Endodermal cell (in vitro differentiated cells): ENCODE measurements around the gene DEPDC1B. TPM values are rescaled to one million over a fixed set of nuclear protein-coding genes. Genes with fewer than 3 reads are reported as not detected.
A peak's percentile ranks its signal among the peaks of the same experiment; 100 is the strongest.

ENCODE experiments used
- DNase-seq: peaks from one replicate; pipeline ENCODE4 v3.0.0-alpha.2; 2017
- H3K27ac ChIP-seq: 2 replicates; pipeline ENCODE4 v1.5.1; 2013; ENCODE audit warnings: mild to moderate bottlenecking, low read depth, low read length, moderate library complexity
- H3K27me3 ChIP-seq: 2 replicates; pipeline ENCODE4 v1.6.1; 2013; ENCODE audit warnings: mild to moderate bottlenecking, low read length, moderate library complexity; ENCODE audit not compliant: insufficient read depth, control insufficient read depth, poor library complexity, severe bottlenecking
- H3K36me3 ChIP-seq: 2 replicates; pipeline ENCODE4 v1.7.0; 2013; ENCODE audit warnings: mild to moderate bottlenecking, low read length, moderate library complexity; ENCODE audit not compliant: control insufficient read depth, insufficient read depth
- H3K4me1 ChIP-seq: one replicate; pipeline ENCODE4 v1.7.0; 2013; ENCODE audit warnings: low read length; ENCODE audit not compliant: control insufficient read depth, insufficient read depth
- H3K4me3 ChIP-seq: 2 replicates; pipeline ENCODE4 v1.5.1; 2013; ENCODE audit warnings: mild to moderate bottlenecking, low read length, moderate library complexity
- H3K9ac ChIP-seq: 2 replicates; pipeline ENCODE4 v1.6.1; 2013; ENCODE audit warnings: mild to moderate bottlenecking, low read length, moderate library complexity; ENCODE audit not compliant: poor library complexity, severe bottlenecking; ENCODE audit errors: extremely low read depth
- H3K9me3 ChIP-seq: 2 replicates; pipeline ENCODE4 v1.6.1; 2013; ENCODE audit warnings: mild to moderate bottlenecking, low read length, moderate library complexity; ENCODE audit not compliant: control insufficient read depth
- H3K27ac Mint-ChIP-seq: 2 replicates; pipeline ENCODE4 v1.8.0; 2020; ENCODE audit warnings: mixed read lengths
- H3K27me3 Mint-ChIP-seq: 2 replicates; pipeline ENCODE4 v1.8.0; 2021; ENCODE audit warnings: mild to moderate bottlenecking, mixed read lengths; ENCODE audit not compliant: insufficient read depth
- H3K36me3 Mint-ChIP-seq: 2 replicates; pipeline ENCODE4 v1.8.0; 2020; ENCODE audit warnings: low read depth, mixed read lengths
- H3K4me1 Mint-ChIP-seq: 2 replicates; pipeline ENCODE4 v1.8.0; 2020; ENCODE audit warnings: mixed read lengths
- H3K4me3 Mint-ChIP-seq: 2 replicates; pipeline ENCODE4 v1.8.0; 2020; ENCODE audit warnings: mild to moderate bottlenecking, moderate library complexity, mixed read lengths
- H3K9me3 Mint-ChIP-seq: 2 replicates; pipeline ENCODE4 v1.8.0; 2020; ENCODE audit warnings: mild to moderate bottlenecking, mixed read lengths
- CTCF ChIP-seq: fragments of 200-600 bp; sonication (generic); conservative IDR thresholded peaks from 2 replicates; pipeline ENCODE4 v1.5.0; 2021; ENCODE audit warnings: antibody characterized with exemption, mild to moderate bottlenecking
- WGBS, 2 experiments: methylation state at CpG; one replicate each; pipeline versions ENCODE4 v1.1.5 to v1.1.7; 2013; ENCODE audit warnings: missing lambda C conversion rate in 2 of 2, mixed read lengths in 1 of 2; ENCODE audit not compliant: insufficient coverage in 1 of 2, insufficient read length in 1 of 2; 5-methylcytosine and 5-hydroxymethylcytosine counted together
- total RNA-seq, 2 donors: library from RNA; stranded (reverse); fragmentation: NEBNext Ultra II Directional in 1 of 2; extraction: Animal tissue kit (Norgen Biotek cat#: 25700) in 1 of 2; gene quantifications; 2 replicates in 1 of 2; 3 replicates in 1 of 2; pipeline ENCODE4 v1.2.1, GENCODE V29; 2021

DEPDC1B gene
- total RNA-seq, 2 donors from 2014 or later: 32.2 to 42.1 TPM

- Mint-ChIP-seq H3K27me3 (no peaks in the 10 kb centered on the region), H3K4me1 (no peaks in the 10 kb centered on the region), H3K9me3 (peaks cover 4% of the 10 kb centered on the region), H3K36me3 (peaks cover 28% of the 10 kb centered on the region), H3K27ac (no peak overlapping the region), H3K4me3 (no peak overlapping the region)
- Histone ChIP-seq H3K27me3 (no peaks in the 10 kb centered on the region), H3K36me3 (peaks cover 18% of the 10 kb centered on the region), H3K9me3 (peaks cover 5% of the 10 kb centered on the region), H3K4me3 (no peak overlapping the region), H3K27ac (no peak overlapping the region), H3K4me1 (no peaks in the 10 kb centered on the region), H3K9ac (no peak overlapping the region)
- no peak for TF ChIP-seq CTCF
- no peak for DNase-seq
- 95 to 96% methylated on average over 2 to 3 of the region's 4 CpGs for WGBS, 2 experiments
Measured at GRCh38 chr5:60690326-60690725, 9.6 kb downstream of the DEPDC1B start.

GRCh38 chr5:60688980-60689379, 11.0 kb downstream of the DEPDC1B start:
- H3K4me1 Mint-ChIP-seq: no peaks in the 10 kb centered on the region
- no peak overlapping the region for H3K4me3 Mint-ChIP-seq
- peaks cover 25% of the 10 kb centered on the region for H3K36me3 Mint-ChIP-seq
- H3K36me3 ChIP-seq: peaks cover 24% of the 10 kb centered on the region
- no peak overlapping the region for H3K27ac Mint-ChIP-seq
- no peaks in the 10 kb centered on the region for H3K27me3 ChIP-seq
- 93 to 100% methylated on average over 1 of the region's 1 CpG for WGBS, 2 experiments
- no peaks in the 10 kb centered on the region for H3K9me3 ChIP-seq
- DNase-seq: no peak
- no peak overlapping the region for H3K4me3 ChIP-seq
- peak; percentile 19 for TF ChIP-seq CTCF
- no peaks in the 10 kb centered on the region for H3K27me3 Mint-ChIP-seq
- no peaks in the 10 kb centered on the region for H3K4me1 ChIP-seq
- H3K27ac ChIP-seq: no peak overlapping the region
- no peak overlapping the region for H3K9ac ChIP-seq
- H3K9me3 Mint-ChIP-seq: no peaks in the 10 kb centered on the region

GRCh38 chr5:60687927-60688720, 11.8 kb downstream of the DEPDC1B start:
- no peaks in the 10 kb centered on the region for H3K4me1 ChIP-seq
- TF ChIP-seq CTCF: peak; percentile 73
- H3K36me3 ChIP-seq: peaks cover 24% of the 10 kb centered on the region
- H3K9me3 ChIP-seq: no peaks in the 10 kb centered on the region
- Mint-ChIP-seq H3K36me3 (peaks cover 22% of the 10 kb centered on the region), H3K4me1 (no peaks in the 10 kb centered on the region), H3K27ac (no peak overlapping the region), H3K9me3 (no peaks in the 10 kb centered on the region), H3K4me3 (no peak overlapping the region), H3K27me3 (no peaks in the 10 kb centered on the region)
- DNase-seq: peak; percentile 59
- H3K27me3 ChIP-seq: no peaks in the 10 kb centered on the region
- H3K9ac ChIP-seq: no peak overlapping the region
- H3K4me3 ChIP-seq: no peak overlapping the region
- H3K27ac ChIP-seq: no peak overlapping the region
- 89% methylated on average over 3 of the region's 3 CpGs; no CpG with 5 or more reads in 1 of the 2 experiments for WGBS, 2 experiments
